Vagina (tissue), 2 donors: ENCODE data around the gene PRKCE. TPM values are rescaled to one million over a fixed set of nuclear protein-coding genes. Genes with fewer than 3 reads are reported as not detected.

Experiments
- DNase-seq, 2 donors: peaks; one replicate each; pipeline ENCODE4 v3.0.0-alpha.2; 2017; ENCODE audit errors: extremely low spot score in 2 of 2
- H3K27ac ChIP-seq: fragments of 200-600 bp; sonication (generic); one replicate; pipeline ENCODE4 v1.5.1; 2019
- H3K27me3 ChIP-seq: fragments of 200-600 bp; sonication (generic); one replicate; pipeline ENCODE4 v1.5.1; 2019
- H3K36me3 ChIP-seq, 2 donors: fragments of 200-600 bp; sonication (generic); one replicate each; pipeline ENCODE4 v1.5.1; 2017 to 2019
- H3K4me1 ChIP-seq: fragments of 200-600 bp; sonication (generic); one replicate; pipeline ENCODE4 v1.5.1; 2019
- H3K4me3 ChIP-seq, 2 donors: fragments of 200-600 bp; sonication (generic); 1 replicate in 1 of 2; 2 replicates in 1 of 2; pipeline ENCODE4 v1.5.1; 2016 to 2019
- H3K9me3 ChIP-seq: fragments of 200-600 bp; sonication (generic); one replicate; pipeline ENCODE4 v1.5.1; 2019
- CTCF ChIP-seq, 3 experiments: fragments of 450-650 bp in 2 of 3; fragments of 200-600 bp in 1 of 3; sonication (generic) in 1 of 3; IDR thresholded peaks; one replicate each; pipeline ENCODE4 v1.5.1; 2017 to 2019; ENCODE audit warnings: antibody characterized with exemption in 3 of 3, mild to moderate bottlenecking in 2 of 3, moderate library complexity in 2 of 3
- POLR2A ChIP-seq, 2 donors: fragments of 450-650 bp; IDR thresholded peaks; one replicate each; pipeline ENCODE4 v1.6.1; 2017; ENCODE audit warnings: antibody characterized with exemption in 2 of 2, mild to moderate bottlenecking in 2 of 2, moderate library complexity in 2 of 2
- POLR2AphosphoS5 ChIP-seq, 2 donors: sonication (generic); formaldehyde crosslinking; IDR thresholded peaks; one replicate each; pipeline ENCODE4 v1.9.0; 2017; ENCODE audit warnings: antibody characterized with exemption in 2 of 2, mild to moderate bottlenecking in 2 of 2, low read depth in 1 of 2; ENCODE audit not compliant: insufficient read depth in 1 of 2
- intact Hi-C: fragments of 100-400 bp; cut with DNase I; formaldehyde crosslinking; loops from one replicate; pipeline ENCODE4 v1.15.1; 2023
- total RNA-seq: library from RNA; depleted of rRNA; stranded (reverse); fragments of >200 nt; gene quantifications from one replicate; pipeline ENCODE4 v1.2.3, GENCODE V29; 2016

Gene PRKCE
- total RNA-seq, 1 donor from 2014 or later = 11.8 TPM

- H3K4me3 ChIP-seq = no peak overlapping the region
- intact Hi-C loops = no loop called here
- no peaks in the 10 kb centered on the region for H3K9me3 ChIP-seq
- H3K27me3 ChIP-seq = no peaks in the 10 kb centered on the region
- TF ChIP-seq POLR2A (IDR thresholded peaks at IDR 0.05) (no peak), CTCF (IDR thresholded peaks at IDR 0.05) (no peak), POLR2AphosphoS5 (IDR thresholded peaks at IDR 0.05; ENCODE audit: insufficient read depth in 1 of 2, low read depth in 1 of 2) (no peak)
- H3K36me3 ChIP-seq = no peaks in the 10 kb centered on the region
- no peaks in the 10 kb centered on the region for H3K4me1 ChIP-seq
- no peak for DNase-seq
- no peak overlapping the region for H3K27ac ChIP-seq
Observed at GRCh38 chr2:45786030-45786835, 134.8 kb downstream of the PRKCE start.

GRCh38 chr2:45786836-45787357 lies 135.4 kb downstream of the PRKCE start:
- H3K4me3 ChIP-seq = no peak overlapping the region
- H3K9me3 ChIP-seq = no peaks in the 10 kb centered on the region
- intact Hi-C loops = no loop called here
- no peaks in the 10 kb centered on the region for H3K36me3 ChIP-seq
- H3K27me3 ChIP-seq = no peaks in the 10 kb centered on the region
- DNase-seq = no peak
- TF ChIP-seq CTCF (IDR thresholded peaks at IDR 0.05) (no peak), POLR2AphosphoS5 (IDR thresholded peaks at IDR 0.05; ENCODE audit: insufficient read depth in 1 of 2, low read depth in 1 of 2) (no peak), POLR2A (IDR thresholded peaks at IDR 0.05) (no peak)
- no peak overlapping the region for H3K27ac ChIP-seq
- H3K4me1 ChIP-seq = no peaks in the 10 kb centered on the region

DNA sequence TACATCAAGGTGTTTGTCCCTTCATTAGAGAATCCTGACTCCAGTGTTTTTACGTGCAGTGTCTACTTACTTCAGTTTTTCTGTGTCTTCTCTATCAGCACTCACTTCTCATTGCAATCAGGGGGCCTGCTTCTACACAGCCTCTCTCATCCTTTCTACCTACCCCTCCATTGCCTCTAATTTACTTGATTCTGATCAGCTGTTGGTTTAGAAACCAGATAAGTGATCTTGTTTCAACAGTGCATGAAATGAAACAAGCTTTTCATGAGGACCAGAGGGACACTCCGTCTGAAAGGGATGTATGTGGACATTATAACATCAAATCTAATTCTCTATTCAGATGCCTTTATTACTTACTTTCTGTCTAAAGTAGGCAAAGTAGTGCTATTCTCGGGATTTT lies 136.9 kb downstream of the PRKCE start:
- no peaks in the 10 kb centered on the region for H3K27me3 ChIP-seq
- H3K4me3 ChIP-seq = no peak overlapping the region
- TF ChIP-seq POLR2AphosphoS5 (IDR thresholded peaks at IDR 0.05; ENCODE audit: insufficient read depth in 1 of 2, low read depth in 1 of 2) (no peak), POLR2A (IDR thresholded peaks at IDR 0.05) (no peak), CTCF (IDR thresholded peaks at IDR 0.05) (no peak)
- no peaks in the 10 kb centered on the region for H3K4me1 ChIP-seq
- intact Hi-C loops = no loop called here
- H3K9me3 ChIP-seq = no peaks in the 10 kb centered on the region
- H3K36me3 ChIP-seq = no peaks in the 10 kb centered on the region
- no peak overlapping the region for H3K27ac ChIP-seq
- DNase-seq = no peak

GRCh38 chr2:45789317-45789716 lies 137.8 kb downstream of the PRKCE start:
- intact Hi-C loops = no loop called here
- no peaks in the 10 kb centered on the region for H3K9me3 ChIP-seq
- H3K27ac ChIP-seq = no peak overlapping the region
- no peak for DNase-seq
- no peak overlapping the region for H3K4me3 ChIP-seq
- TF ChIP-seq POLR2A (IDR thresholded peaks at IDR 0.05) = no peak
- H3K36me3 ChIP-seq = no peaks in the 10 kb centered on the region
- no peaks in the 10 kb centered on the region for H3K27me3 ChIP-seq
- H3K4me1 ChIP-seq = no peaks in the 10 kb centered on the region

GRCh38 chr2:45789961-45790723 lies 138.7 kb downstream of the PRKCE start:
- intact Hi-C loops = no loop called here
- no peak overlapping the region for H3K27ac ChIP-seq
- TF ChIP-seq POLR2AphosphoS5 (IDR thresholded peaks at IDR 0.05; ENCODE audit: insufficient read depth in 1 of 2, low read depth in 1 of 2) (no peak), CTCF (IDR thresholded peaks at IDR 0.05) (no peak), POLR2A (IDR thresholded peaks at IDR 0.05) (no peak)
- H3K9me3 ChIP-seq = no peaks in the 10 kb centered on the region
- H3K4me3 ChIP-seq = no peak overlapping the region
- no peaks in the 10 kb centered on the region for H3K4me1 ChIP-seq
- no peaks in the 10 kb centered on the region for H3K36me3 ChIP-seq
- no peaks in the 10 kb centered on the region for H3K27me3 ChIP-seq
- no peak for DNase-seq
